ENCODE results near the gene ZGPAT. TPM values are rescaled to one million over a fixed set of nuclear protein-coding genes. Genes with fewer than 3 reads are reported as not detected.

Gene ZGPAT
- total RNA-seq, 1 experiment from 2014 or later = 69.3 TPM

DNA sequence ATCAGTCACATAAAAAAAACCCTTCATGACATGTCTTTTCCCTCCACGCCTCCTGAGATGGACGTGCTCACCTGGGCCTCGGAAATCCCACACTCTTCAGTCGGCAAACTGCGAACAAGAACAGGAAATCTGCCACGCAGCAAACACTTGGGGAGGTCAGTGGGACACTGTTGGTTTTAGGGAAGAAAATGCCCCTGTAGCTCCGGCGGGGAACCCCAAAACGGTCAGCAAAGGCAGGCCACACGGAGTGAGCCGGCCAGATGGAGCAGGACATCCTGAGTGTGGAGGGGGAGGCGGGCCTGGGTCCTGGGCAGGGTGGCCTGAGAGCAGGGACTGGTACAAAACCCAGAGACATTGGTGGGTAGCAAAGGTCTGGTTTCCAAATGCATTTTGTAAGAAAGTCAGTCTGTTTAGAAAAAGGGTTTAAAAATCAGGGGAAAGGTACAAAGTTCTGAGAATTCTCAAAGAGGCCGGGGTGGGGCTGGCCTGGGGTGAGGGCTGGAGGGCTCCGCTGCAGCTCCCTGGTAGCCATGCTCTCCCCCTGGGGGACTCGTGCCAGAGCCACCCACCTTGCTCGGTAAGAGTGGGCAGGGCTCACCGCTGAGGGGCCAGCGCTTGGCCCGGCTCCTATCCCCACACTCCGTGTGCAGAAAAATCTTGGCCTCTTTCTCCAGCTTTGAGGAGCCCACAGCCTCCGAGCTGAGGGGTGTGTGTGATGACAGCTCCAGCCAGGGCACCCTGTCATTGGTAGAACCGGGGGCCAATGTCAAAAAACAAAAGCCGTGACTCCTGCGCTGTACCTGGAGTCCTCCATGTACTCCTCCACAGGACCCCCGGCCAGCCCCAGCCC lies 37.0 kb downstream of the ZGPAT start:
- Mint-ChIP-seq H3K4me1 (ENCODE audit: low read depth, unreplicated experiment) (no peaks in the 10 kb centered on the region), H3K9me3 (ENCODE audit: unreplicated experiment) (no peaks in the 10 kb centered on the region), H3K36me3 (ENCODE audit: insufficient read depth, unreplicated experiment) (peaks cover 58% of the 10 kb centered on the region), H3K27ac (ENCODE audit: unreplicated experiment) (no peak overlapping the region), H3K4me3 (ENCODE audit: unreplicated experiment) (no peak overlapping the region), H3K27me3 (ENCODE audit: insufficient read depth, unreplicated experiment) (no peaks in the 10 kb centered on the region)
- H3K27me3 ChIP-seq (replicated peaks; ENCODE audit: control insufficient read depth, insufficient read depth, low read length) = no peaks in the 10 kb centered on the region
- no peak for DNase-seq
- H3K9me3 ChIP-seq = no peaks in the 10 kb centered on the region
- POLR2A ChIA-PET = interaction anchor here (0.5 kb wide), 2 partner anchors 148 to 225 kb away, joined by 3 read pairs; no protein-coding TSS in a partner anchor
- peaks cover 9% of the 10 kb centered on the region for H3K36me3 ChIP-seq (ENCODE audit: control insufficient read depth, insufficient read depth, low read length)
- BruUV-seq (replicated peaks) = no TSS peak
- H3K4me3 ChIP-seq (ENCODE audit: low read depth, low read length) = no peak overlapping the region
- TF ChIP-seq, protein P1, sequence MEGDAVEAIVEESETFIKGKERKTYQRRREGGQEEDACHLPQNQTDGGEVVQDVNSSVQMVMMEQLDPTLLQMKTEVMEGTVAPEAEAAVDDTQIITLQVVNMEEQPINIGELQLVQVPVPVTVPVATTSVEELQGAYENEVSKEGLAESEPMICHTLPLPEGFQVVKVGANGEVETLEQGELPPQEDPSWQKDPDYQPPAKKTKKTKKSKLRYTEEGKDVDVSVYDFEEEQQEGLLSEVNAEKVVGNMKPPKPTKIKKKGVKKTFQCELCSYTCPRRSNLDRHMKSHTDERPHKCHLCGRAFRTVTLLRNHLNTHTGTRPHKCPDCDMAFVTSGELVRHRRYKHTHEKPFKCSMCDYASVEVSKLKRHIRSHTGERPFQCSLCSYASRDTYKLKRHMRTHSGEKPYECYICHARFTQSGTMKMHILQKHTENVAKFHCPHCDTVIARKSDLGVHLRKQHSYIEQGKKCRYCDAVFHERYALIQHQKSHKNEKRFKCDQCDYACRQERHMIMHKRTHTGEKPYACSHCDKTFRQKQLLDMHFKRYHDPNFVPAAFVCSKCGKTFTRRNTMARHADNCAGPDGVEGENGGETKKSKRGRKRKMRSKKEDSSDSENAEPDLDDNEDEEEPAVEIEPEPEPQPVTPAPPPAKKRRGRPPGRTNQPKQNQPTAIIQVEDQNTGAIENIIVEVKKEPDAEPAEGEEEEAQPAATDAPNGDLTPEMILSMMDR (IDR thresholded peaks at IDR 0.05; ENCODE audit: insufficient read depth in 1 of 2, low read depth in 1 of 2, low read length in 1 of 2, severe bottlenecking in 1 of 2, unreplicated experiment in 1 of 2) = no peak
- CTCF ChIA-PET = interaction anchor here (0.6 to 0.7 kb wide), 2 partner anchors 37 to 38 kb away, joined by 3 read pairs; partner anchors contain the start of genes ARFRP1 and ZGPAT
- intact Hi-C loops (cut with micrococcal nuclease; ENCODE audit: unreplicated experiment) = no loop called here
- peaks cover 15% of the 10 kb centered on the region for H3K4me1 ChIP-seq

DNA sequence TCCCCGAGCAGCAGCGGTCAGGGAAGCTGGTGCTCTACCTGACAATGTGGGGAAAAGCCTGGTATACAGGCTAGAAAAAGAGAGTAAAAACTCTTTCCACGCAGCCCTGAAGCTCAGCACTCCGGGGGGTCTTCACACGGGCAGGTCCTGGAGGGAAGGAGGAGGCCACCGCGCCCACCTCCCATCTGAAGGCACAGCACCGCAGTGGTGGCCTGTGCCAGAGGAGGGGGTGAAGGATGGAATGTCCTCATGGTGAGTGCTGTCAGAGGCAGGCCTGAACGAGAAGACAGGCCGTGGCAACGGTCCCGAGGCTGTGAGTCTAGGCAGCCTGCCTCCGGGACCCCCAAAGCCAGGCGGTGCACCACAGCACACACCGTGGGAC lies 37.6 kb downstream of the ZGPAT start:
- POLR2A ChIA-PET = no interaction called here
- CTCF ChIA-PET = interaction anchor here (0.6 kb wide), 1 partner anchor 38 kb away, joined by 3 read pairs; the partner anchor contains the start of genes ARFRP1 and ZGPAT
- BruUV-seq (replicated peaks) = no TSS peak

More for the DNA sequence above, 37.6 kb downstream of the ZGPAT start:
- Mint-ChIP-seq H3K36me3 (ENCODE audit: insufficient read depth, unreplicated experiment) (peaks cover 57% of the 10 kb centered on the region), H3K9me3 (ENCODE audit: unreplicated experiment) (no peaks in the 10 kb centered on the region), H3K4me1 (ENCODE audit: low read depth, unreplicated experiment) (no peaks in the 10 kb centered on the region), H3K27me3 (ENCODE audit: insufficient read depth, unreplicated experiment) (no peaks in the 10 kb centered on the region), H3K4me3 (ENCODE audit: unreplicated experiment) (no peak overlapping the region), H3K27ac (ENCODE audit: unreplicated experiment) (no peak overlapping the region)
- intact Hi-C loops (cut with micrococcal nuclease; ENCODE audit: unreplicated experiment) = no loop called here
- no peak for DNase-seq
- Histone ChIP-seq H3K27me3 (replicated peaks; ENCODE audit: control insufficient read depth, insufficient read depth, low read length) (no peaks in the 10 kb centered on the region), H3K36me3 (ENCODE audit: control insufficient read depth, insufficient read depth, low read length) (peaks cover 9% of the 10 kb centered on the region), H3K4me3 (ENCODE audit: low read depth, low read length) (no peak overlapping the region), H3K4me1 (peaks cover 15% of the 10 kb centered on the region), H3K9me3 (no peaks in the 10 kb centered on the region)
- TF ChIP-seq, protein P1 (IDR thresholded peaks at IDR 0.05; ENCODE audit: insufficient read depth in 1 of 2, low read depth in 1 of 2, low read length in 1 of 2, severe bottlenecking in 1 of 2, unreplicated experiment in 1 of 2) = no peak

All from Caco-2 (cell line).